Left lung (tissue), 10 donors: ENCODE data around the gene ZNF609. TPM values are rescaled to one million over a fixed set of nuclear protein-coding genes. Genes with fewer than 3 reads are reported as not detected.
"Not testable (repeated sequence)": the region's sequence is repeated elsewhere in the genome, so short reads cannot be mapped to it uniquely, and the experiment has no call there.

Experiments
- ATAC-seq: fragments of 200-7000 bp; cut with Tn5 transposase; one replicate; pipeline ENCODE4 v1.9.1; 2020; ENCODE audit warnings: moderate library complexity
- DNase-seq, 4 donors: peaks; one replicate each; pipeline ENCODE4 v3.0.0-alpha.2; 2013 to 2020
- H3K27ac ChIP-seq, 2 donors: fragments of 200-600 bp; sonication (generic) in 1 of 2; one replicate each; pipeline versions ENCODE4 v1.5.0 to v1.8.0; 2020 to 2021
- H3K27me3 ChIP-seq, 2 donors: fragments of 200-600 bp; sonication (generic) in 1 of 2; one replicate each; pipeline versions ENCODE4 v1.5.0 to v1.8.0; 2020 to 2021
- H3K36me3 ChIP-seq, 2 donors: fragments of 200-600 bp; sonication (generic) in 1 of 2; one replicate each; pipeline versions ENCODE4 v1.5.0 to v1.8.0; 2020 to 2021
- H3K4me1 ChIP-seq, 2 donors: fragments of 200-600 bp; one replicate each; pipeline ENCODE4 v1.8.0; 2021
- H3K4me3 ChIP-seq, 2 donors: fragments of 200-600 bp; sonication (generic) in 1 of 2; one replicate each; pipeline versions ENCODE4 v1.5.0 to v1.8.0; 2020 to 2021; ENCODE audit warnings: mild to moderate bottlenecking in 1 of 2
- H3K9me3 ChIP-seq, 2 donors: fragments of 200-600 bp; sonication (generic) in 1 of 2; one replicate each; pipeline versions ENCODE4 v1.5.0 to v1.8.0; 2020 to 2021
- intact Hi-C, 2 donors: fragments of 100-400 bp; cut with DNase I; formaldehyde crosslinking; loops; one replicate each; pipeline versions ENCODE4 v1.11.2 to v1.14.2; 2022
- polyA plus RNA-seq, 6 donors: library from polyadenylated mRNA; unstranded; fragments of 120-200 nt; gene quantifications; one replicate each; pipeline ENCODE4 v1.2.1, GENCODE V29; 2013; ENCODE audit not compliant: insufficient read length in 6 of 6
- total RNA-seq, 2 donors: library from RNA; stranded (reverse); fragmentation: NEBNext Ultra II Directional; extraction: Animal tissue kit (Norgen Biotek cat#: 25700); gene quantifications; one replicate each; pipeline ENCODE4 v1.2.1, GENCODE V29; 2021
- TF ChIP-seq, protein P1 (sequence below), 2 donors: fragments of 200-600 bp; sonication (generic) in 1 of 2; IDR thresholded peaks; one replicate each; pipeline versions ENCODE4 v1.5.0 to v1.8.0; 2021; ENCODE audit warnings: antibody characterized with exemption in 2 of 2
- donor health status: DM: no; HTN: yes; CAD: no.
- donor health status: DM: no; HTN: no; CAD: no.

Gene ZNF609
- total and polyA plus RNA-seq, 8 donors, result 31.9 to 37.4 (median 36.7) TPM

DNA sequence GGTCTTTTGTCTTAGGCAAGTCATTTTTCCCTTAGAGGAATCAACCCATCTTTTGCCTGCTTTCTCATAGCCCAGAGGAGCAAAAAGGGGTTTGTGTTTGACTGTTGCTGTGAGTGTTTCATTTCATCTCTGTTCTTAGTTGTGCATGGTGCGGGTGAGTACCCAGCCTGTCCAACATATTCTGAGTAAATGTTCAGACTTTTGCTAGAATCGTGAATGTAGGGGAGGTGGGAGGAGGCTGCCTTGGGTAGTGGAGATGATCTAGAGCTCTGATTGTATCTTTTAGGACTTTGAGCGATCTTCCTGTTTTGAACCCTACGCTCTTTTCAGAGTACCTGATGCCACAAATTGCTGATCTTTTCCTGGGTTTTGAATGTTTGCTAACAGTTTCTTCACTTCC, 123.1 kb downstream of the ZNF609 start:
- Histone ChIP-seq H3K27me3 (no peaks in the 10 kb centered on the region), H3K4me1 (peaks cover 0 to 27% of the 10 kb centered on the region in 2 donors), H3K4me3 (no peak overlapping the region), H3K27ac (no peak overlapping the region), H3K36me3 (no peaks in the 10 kb centered on the region), H3K9me3 (peaks cover 0 to 16% of the 10 kb centered on the region in 2 donors)
- TF ChIP-seq, protein P1, sequence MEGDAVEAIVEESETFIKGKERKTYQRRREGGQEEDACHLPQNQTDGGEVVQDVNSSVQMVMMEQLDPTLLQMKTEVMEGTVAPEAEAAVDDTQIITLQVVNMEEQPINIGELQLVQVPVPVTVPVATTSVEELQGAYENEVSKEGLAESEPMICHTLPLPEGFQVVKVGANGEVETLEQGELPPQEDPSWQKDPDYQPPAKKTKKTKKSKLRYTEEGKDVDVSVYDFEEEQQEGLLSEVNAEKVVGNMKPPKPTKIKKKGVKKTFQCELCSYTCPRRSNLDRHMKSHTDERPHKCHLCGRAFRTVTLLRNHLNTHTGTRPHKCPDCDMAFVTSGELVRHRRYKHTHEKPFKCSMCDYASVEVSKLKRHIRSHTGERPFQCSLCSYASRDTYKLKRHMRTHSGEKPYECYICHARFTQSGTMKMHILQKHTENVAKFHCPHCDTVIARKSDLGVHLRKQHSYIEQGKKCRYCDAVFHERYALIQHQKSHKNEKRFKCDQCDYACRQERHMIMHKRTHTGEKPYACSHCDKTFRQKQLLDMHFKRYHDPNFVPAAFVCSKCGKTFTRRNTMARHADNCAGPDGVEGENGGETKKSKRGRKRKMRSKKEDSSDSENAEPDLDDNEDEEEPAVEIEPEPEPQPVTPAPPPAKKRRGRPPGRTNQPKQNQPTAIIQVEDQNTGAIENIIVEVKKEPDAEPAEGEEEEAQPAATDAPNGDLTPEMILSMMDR (IDR thresholded peaks at IDR 0.05), result no peak
- DNase-seq (no peak), ATAC-seq (no peak)
- intact Hi-C loops, result no loop called here

DNA sequence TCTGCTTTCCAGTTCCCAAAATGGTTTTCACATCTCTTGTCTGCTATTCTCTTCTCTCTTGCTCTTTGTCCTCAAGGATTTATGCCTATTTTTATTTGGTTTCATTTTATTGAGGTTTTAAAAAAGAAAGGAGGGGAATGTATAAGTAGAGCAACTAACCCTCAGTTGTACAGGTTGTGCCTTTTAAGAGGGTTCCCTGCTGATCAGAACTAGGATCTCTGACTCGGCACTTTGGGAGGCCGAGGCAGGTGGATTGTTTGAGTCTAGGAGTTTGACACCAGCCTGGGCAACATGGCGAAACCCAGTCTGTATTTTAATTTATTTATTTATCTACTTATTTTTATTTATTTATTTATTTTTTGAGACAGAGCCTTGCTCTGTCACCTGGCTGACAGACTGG, 123.6 kb downstream of the ZNF609 start:
- no peak for ATAC-seq
- peaks cover 0 to 27% of the 10 kb centered on the region in 2 donors for H3K4me1 ChIP-seq
- H3K4me3 ChIP-seq, result no peak overlapping the region
- H3K36me3 ChIP-seq, result no peaks in the 10 kb centered on the region
- TF ChIP-seq, protein P1 (IDR thresholded peaks at IDR 0.05), result no peak
- intact Hi-C loops, result no loop called here
- peaks cover 0 to 16% of the 10 kb centered on the region in 2 donors for H3K9me3 ChIP-seq
- DNase-seq, result no peak
- H3K27ac ChIP-seq, result no peak overlapping the region
- H3K27me3 ChIP-seq, result no peaks in the 10 kb centered on the region

DNA sequence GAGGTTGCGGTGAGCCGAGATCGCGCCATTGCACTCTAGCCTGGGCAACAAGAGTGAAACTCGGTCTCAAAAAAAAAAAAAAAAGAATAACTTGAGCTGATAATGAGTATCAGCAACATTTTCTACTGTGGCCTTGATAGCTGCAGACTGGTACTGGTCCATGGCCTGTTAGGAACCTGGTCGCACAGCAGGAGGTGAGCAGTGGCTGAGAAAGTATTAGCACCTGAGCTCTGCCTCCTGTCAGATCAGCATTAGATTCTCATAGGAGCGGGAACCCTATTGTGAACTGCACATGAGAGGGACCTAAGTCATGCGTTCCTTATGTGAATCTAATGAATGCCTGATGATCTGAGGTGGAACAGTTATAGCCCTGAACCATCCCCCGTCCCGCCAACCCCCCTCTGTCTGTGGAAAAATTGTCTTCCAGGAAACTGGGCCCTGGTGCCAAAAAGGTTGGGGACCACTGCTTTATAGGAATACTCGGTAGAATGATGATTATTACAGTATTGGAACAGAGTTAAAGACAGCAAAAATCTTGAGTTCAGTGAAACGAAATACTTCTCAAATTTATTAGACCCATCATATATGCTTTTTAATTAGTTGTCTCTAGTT, 126.0 kb downstream of the ZNF609 start:
- ATAC-seq, result no peak
- Histone ChIP-seq H3K27me3 (no peaks in the 10 kb centered on the region), H3K9me3 (peaks cover 0 to 1% of the 10 kb centered on the region in 2 donors), H3K4me1 (peaks cover 0 to 27% of the 10 kb centered on the region in 2 donors), H3K27ac (no peak overlapping the region), H3K36me3 (no peaks in the 10 kb centered on the region), H3K4me3 (no peak overlapping the region)
- TF ChIP-seq, protein P1 (IDR thresholded peaks at IDR 0.05), result no peak
- intact Hi-C loops, result no loop called here
- no peak for DNase-seq

DNA sequence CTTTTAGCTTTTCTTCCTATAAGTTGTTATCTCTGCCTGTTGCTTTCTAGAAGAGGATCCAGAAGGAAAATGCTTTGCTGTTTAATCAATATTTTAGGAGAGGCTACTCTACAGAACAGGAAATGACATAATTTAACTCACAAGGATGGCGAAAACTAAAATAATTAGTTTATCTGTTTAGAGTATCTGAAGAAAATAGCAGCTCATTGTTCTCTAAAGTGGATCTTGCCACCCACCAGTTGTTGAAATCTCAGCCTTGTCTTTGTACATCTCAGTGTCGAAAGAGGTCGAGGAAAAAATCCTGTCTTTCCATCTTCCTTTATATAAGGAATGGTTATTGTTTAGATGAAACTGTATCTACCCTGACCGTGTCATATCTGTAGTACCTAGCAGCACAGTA, 126.6 kb downstream of the ZNF609 start:
- H3K36me3 ChIP-seq, result no peaks in the 10 kb centered on the region
- DNase-seq (no peak), ATAC-seq (no peak)
- no peaks in the 10 kb centered on the region for H3K9me3 ChIP-seq
- H3K4me1 ChIP-seq, result peaks cover 0 to 26% of the 10 kb centered on the region in 2 donors
- H3K4me3 ChIP-seq, result no peak overlapping the region
- TF ChIP-seq, protein P1 (IDR thresholded peaks at IDR 0.05), result no peak
- intact Hi-C loops, result no loop called here
- no peak overlapping the region for H3K27ac ChIP-seq
- H3K27me3 ChIP-seq, result no peaks in the 10 kb centered on the region

DNA sequence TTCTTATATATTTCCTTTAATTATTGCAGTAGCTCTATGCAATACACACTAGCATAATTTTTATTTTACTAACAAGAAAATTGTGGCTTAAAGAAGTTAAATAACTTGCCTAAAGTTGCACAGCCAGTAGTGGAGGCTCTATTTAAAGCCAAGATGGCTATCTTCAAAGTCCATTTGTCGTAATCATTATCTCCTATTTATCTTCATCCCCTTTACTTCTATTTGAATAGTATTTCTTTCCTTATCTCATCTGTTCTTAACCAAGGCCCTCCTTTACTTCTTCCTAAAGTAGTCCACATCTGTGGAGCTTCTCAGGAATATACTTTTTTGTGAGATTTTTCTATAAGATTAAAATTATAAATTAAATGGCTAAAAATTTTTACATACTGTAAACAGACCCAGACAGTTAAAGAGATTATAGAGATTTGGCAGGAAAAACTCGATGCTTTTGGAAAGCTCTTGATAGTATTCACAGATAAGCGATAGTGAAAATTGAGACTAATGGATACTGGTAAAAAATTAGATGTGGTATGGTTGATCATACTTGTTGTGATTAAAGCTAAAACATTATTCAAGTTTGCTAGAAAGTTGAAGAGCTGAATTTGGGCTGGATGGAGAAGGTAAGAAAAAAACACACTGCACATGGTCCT, 129.2 kb downstream of the ZNF609 start:
- Histone ChIP-seq H3K4me3 (no peak overlapping the region), H3K27ac (no peak overlapping the region), H3K4me1 (peaks cover 0 to 13% of the 10 kb centered on the region in 2 donors), H3K36me3 (no peaks in the 10 kb centered on the region), H3K27me3 (no peaks in the 10 kb centered on the region), H3K9me3 (no peaks in the 10 kb centered on the region)
- DNase-seq (no peak), ATAC-seq (no peak)
- TF ChIP-seq, protein P1 (IDR thresholded peaks at IDR 0.05), result no peak
- intact Hi-C loops, result no loop called here

DNA sequence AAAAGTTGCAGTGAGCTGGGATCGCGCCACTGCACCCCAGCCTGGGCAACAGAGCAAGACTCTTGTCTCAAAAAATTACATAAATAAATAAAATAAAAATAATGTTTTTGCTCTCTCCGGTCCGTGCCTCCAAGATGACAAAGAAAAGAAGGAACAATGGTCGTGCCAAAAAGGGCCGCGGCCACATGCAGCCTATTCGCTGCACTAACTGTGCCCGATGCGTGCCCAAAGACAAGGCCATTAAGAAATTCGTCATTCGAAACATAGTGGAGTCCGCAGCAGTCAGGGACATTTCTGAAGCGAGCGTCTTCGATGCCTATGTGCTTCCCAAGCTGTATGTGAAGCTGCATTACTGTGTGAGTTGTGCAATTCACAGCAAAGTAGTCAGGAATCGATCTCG, 132.5 kb downstream of the ZNF609 start:
- H3K4me3 ChIP-seq, H3K9me3 ChIP-seq, H3K27ac ChIP-seq, ATAC-seq, H3K36me3 ChIP-seq, DNase-seq, intact Hi-C loops, H3K27me3 ChIP-seq: not testable (repeated sequence)
- H3K4me1 ChIP-seq, result peaks cover 14 to 21% of the 10 kb centered on the region in 2 donors
